Measurements from ENCODE around the gene NFATC2IP.
"Not testable (repeated sequence)": the region's sequence is repeated elsewhere in the genome, so short reads cannot be mapped to it uniquely, and the experiment has no call there.

Gene NFATC2IP

GRCh38 chr16:28974007-28974436 is 23.3 kb downstream of the NFATC2IP start:
- DNase-seq (ENCODE audit: low read depth) = no peak

- DNase-seq (ENCODE audit: low read depth) = peak; percentile 89
Measured at GRCh38 chr16:28974437-28975157, 23.9 kb downstream of the NFATC2IP start, which contains the start of gene SPNS1. TSS of gene SPNS1 (plus strand) at chr16:28974778. CDS start at chr16:28975152, 374 bp downstream.

- no peak for DNase-seq (ENCODE audit: low read depth)
Measured at GRCh38 chr16:28975158-28975599, 24.4 kb downstream of the NFATC2IP start.

- no peak for DNase-seq (ENCODE audit: low read depth)
Measured at GRCh38 chr16:28977703-28978662, 27.2 kb downstream of the NFATC2IP start.

- not testable (repeated sequence) for DNase-seq (ENCODE audit: low read depth)
Measured at GRCh38 chr16:28980330-28980729, 29.6 kb downstream of the NFATC2IP start.

- DNase-seq (ENCODE audit: low read depth) = no peak
Measured at GRCh38 chr16:28980929-28981328, 30.2 kb downstream of the NFATC2IP start.

GRCh38 chr16:28981517-28981916 is 30.8 kb downstream of the NFATC2IP start:
- DNase-seq (ENCODE audit: low read depth) = no peak

- no peak for DNase-seq (ENCODE audit: low read depth)
Measured at GRCh38 chr16:28982418-28982817, 31.7 kb downstream of the NFATC2IP start.

GRCh38 chr16:28982949-28983348 is 32.2 kb downstream of the NFATC2IP start:
- DNase-seq (ENCODE audit: low read depth) = no peak

GRCh38 chr16:28983644-28984043 is 32.9 kb downstream of the NFATC2IP start:
- no peak for DNase-seq (ENCODE audit: low read depth)

GRCh38 chr16:28984091-28984490 is 33.4 kb downstream of the NFATC2IP start:
- no peak for DNase-seq (ENCODE audit: low read depth)

- DNase-seq (ENCODE audit: low read depth) = peak; percentile 74
Measured at GRCh38 chr16:28984619-28985135, 33.9 kb downstream of the NFATC2IP start, which contains the start of gene LAT. TSS of gene LAT (plus strand) at chr16:28985052. CDS start at chr16:28985418, 366 bp downstream.

GRCh38 chr16:28985211-28986041 is 34.7 kb downstream of the NFATC2IP start:
- DNase-seq (ENCODE audit: low read depth) = no peak

GRCh38 chr16:28986046-28986445 is 35.3 kb downstream of the NFATC2IP start:
- no peak for DNase-seq (ENCODE audit: low read depth)

GRCh38 chr16:28986492-28986891 is 35.8 kb downstream of the NFATC2IP start:
- no peak for DNase-seq (ENCODE audit: low read depth)

GRCh38 chr16:28987170-28987853 is 36.6 kb downstream of the NFATC2IP start:
- no peak for DNase-seq (ENCODE audit: low read depth)

GRCh38 chr16:28989363-28989762 is 38.6 kb downstream of the NFATC2IP start:
- no peak for DNase-seq (ENCODE audit: low read depth)

- peak; percentile 52 for DNase-seq (ENCODE audit: low read depth)
Measured at GRCh38 chr16:28990375-28991040, 39.8 kb downstream of the NFATC2IP start.

GRCh38 chr16:28991687-28992086 is 41.0 kb downstream of the NFATC2IP start:
- DNase-seq (ENCODE audit: low read depth) = no peak

GRCh38 chr16:28992496-28992895 is 41.8 kb downstream of the NFATC2IP start:
- DNase-seq (ENCODE audit: low read depth) = no peak
